ENCODE results near the gene CERS6. TPM values are rescaled to one million over a fixed set of nuclear protein-coding genes. Genes with fewer than 3 reads are reported as not detected.

Gene CERS6
- total and polyA plus RNA-seq, 4 donors: 4.3 to 10.6 (median 6.4) TPM

GRCh38 chr2:168594778-168595177 lies 138.7 kb downstream of the CERS6 start:
- WGBS, 2 donors: 83 to 87% methylated on average over 1 of the region's 1 CpG
- H3K4me3 ChIP-seq (ENCODE audit: low read length in 2 of 2): no peak overlapping the region
- no peaks in the 10 kb centered on the region for H3K36me3 ChIP-seq (ENCODE audit: control insufficient read depth in 1 of 2, insufficient read depth in 2 of 2, low read length in 1 of 2)
- no peak for DNase-seq
- intact Hi-C loops (cut with DNase I): no loop called here
- no peaks in the 10 kb centered on the region for H3K27me3 ChIP-seq (ENCODE audit: control insufficient read depth in 1 of 2, insufficient read depth in 2 of 2, low read length in 1 of 2)
- no peak for ATAC-seq (ENCODE audit: low FRiP score)
- H3K4me1 ChIP-seq (ENCODE audit: control insufficient read depth in 1 of 2, insufficient read depth in 2 of 2, low read length in 2 of 2): no peaks in the 10 kb centered on the region
- H3K9me3 ChIP-seq (ENCODE audit: control insufficient read depth, low read length): no peaks in the 10 kb centered on the region
- no peak overlapping the region for H3K27ac ChIP-seq (ENCODE audit: low read depth in 1 of 2, low read length in 2 of 2)

GRCh38 chr2:168596881-168597655 lies 141.0 kb downstream of the CERS6 start:
- ATAC-seq (ENCODE audit: low FRiP score): no peak
- intact Hi-C loops (cut with DNase I): no loop called here
- no peak overlapping the region for H3K4me3 ChIP-seq (ENCODE audit: low read length in 2 of 2)
- H3K4me1 ChIP-seq (ENCODE audit: control insufficient read depth in 1 of 2, insufficient read depth in 2 of 2, low read length in 2 of 2): no peaks in the 10 kb centered on the region
- H3K9me3 ChIP-seq (ENCODE audit: control insufficient read depth, low read length): no peaks in the 10 kb centered on the region
- no peak overlapping the region for H3K27ac ChIP-seq (ENCODE audit: low read depth in 1 of 2, low read length in 2 of 2)
- DNase-seq: no peak
- WGBS, 2 donors: 96 to 97% methylated on average over 6 of the region's 6 CpGs
- no peaks in the 10 kb centered on the region for H3K27me3 ChIP-seq (ENCODE audit: control insufficient read depth in 1 of 2, insufficient read depth in 2 of 2, low read length in 1 of 2)
- H3K36me3 ChIP-seq (ENCODE audit: control insufficient read depth in 1 of 2, insufficient read depth in 2 of 2, low read length in 1 of 2): no peaks in the 10 kb centered on the region

- 96 to 100% methylated on average over 1 of the region's 1 CpG for WGBS, 2 donors
- no peaks in the 10 kb centered on the region for H3K36me3 ChIP-seq (ENCODE audit: control insufficient read depth in 1 of 2, insufficient read depth in 2 of 2, low read length in 1 of 2)
- no peaks in the 10 kb centered on the region for H3K4me1 ChIP-seq (ENCODE audit: control insufficient read depth in 1 of 2, insufficient read depth in 2 of 2, low read length in 2 of 2)
- no peak for DNase-seq
- H3K4me3 ChIP-seq (ENCODE audit: low read length in 2 of 2): no peak overlapping the region
- no peak for ATAC-seq (ENCODE audit: low FRiP score)
- H3K27me3 ChIP-seq (ENCODE audit: control insufficient read depth in 1 of 2, insufficient read depth in 2 of 2, low read length in 1 of 2): no peaks in the 10 kb centered on the region
- no peak overlapping the region for H3K27ac ChIP-seq (ENCODE audit: low read depth in 1 of 2, low read length in 2 of 2)
- intact Hi-C loops (cut with DNase I): no loop called here
- no peaks in the 10 kb centered on the region for H3K9me3 ChIP-seq (ENCODE audit: control insufficient read depth, low read length)
Observed at GRCh38 chr2:168599738-168600137, 143.7 kb downstream of the CERS6 start.

GRCh38 chr2:168600949-168601348 lies 144.9 kb downstream of the CERS6 start:
- ATAC-seq (ENCODE audit: low FRiP score): no peak

GRCh38 chr2:168601741-168602140 lies 145.7 kb downstream of the CERS6 start:
- Histone ChIP-seq H3K27me3 (ENCODE audit: control insufficient read depth in 1 of 2, insufficient read depth in 2 of 2, low read length in 1 of 2) (no peaks in the 10 kb centered on the region), H3K27ac (ENCODE audit: low read depth in 1 of 2, low read length in 2 of 2) (no peak overlapping the region), H3K36me3 (ENCODE audit: control insufficient read depth in 1 of 2, insufficient read depth in 2 of 2, low read length in 1 of 2) (no peaks in the 10 kb centered on the region), H3K4me1 (ENCODE audit: control insufficient read depth in 1 of 2, insufficient read depth in 2 of 2, low read length in 2 of 2) (no peaks in the 10 kb centered on the region), H3K4me3 (ENCODE audit: low read length in 2 of 2) (no peak overlapping the region), H3K9me3 (ENCODE audit: control insufficient read depth, low read length) (no peaks in the 10 kb centered on the region)
- ATAC-seq (ENCODE audit: low FRiP score) (no peak), DNase-seq (no peak)
- intact Hi-C loops (cut with DNase I): no loop called here
- WGBS, 2 donors: 93 to 95% methylated on average over 3 of the region's 3 CpGs

More at GRCh38 chr2:168600949-168601348, 144.9 kb downstream of the CERS6 start:
- intact Hi-C loops (cut with DNase I): no loop called here
- Histone ChIP-seq H3K9me3 (ENCODE audit: control insufficient read depth, low read length) (no peaks in the 10 kb centered on the region), H3K4me3 (ENCODE audit: low read length in 2 of 2) (no peak overlapping the region), H3K4me1 (ENCODE audit: control insufficient read depth in 1 of 2, insufficient read depth in 2 of 2, low read length in 2 of 2) (no peaks in the 10 kb centered on the region), H3K36me3 (ENCODE audit: control insufficient read depth in 1 of 2, insufficient read depth in 2 of 2, low read length in 1 of 2) (no peaks in the 10 kb centered on the region), H3K27ac (ENCODE audit: low read depth in 1 of 2, low read length in 2 of 2) (no peak overlapping the region), H3K27me3 (ENCODE audit: control insufficient read depth in 1 of 2, insufficient read depth in 2 of 2, low read length in 1 of 2) (no peaks in the 10 kb centered on the region)
- WGBS, 2 donors: 94 to 98% methylated on average over 2 of the region's 2 CpGs
- DNase-seq: no peak

GRCh38 chr2:168602379-168602778 lies 146.3 kb downstream of the CERS6 start:
- 92 to 97% methylated on average over 2 of the region's 2 CpGs for WGBS, 2 donors
- no peak overlapping the region for H3K4me3 ChIP-seq (ENCODE audit: low read length in 2 of 2)
- ATAC-seq (ENCODE audit: low FRiP score) (no peak), DNase-seq (no peak)
- intact Hi-C loops (cut with DNase I): no loop called here
- H3K36me3 ChIP-seq (ENCODE audit: control insufficient read depth in 1 of 2, insufficient read depth in 2 of 2, low read length in 1 of 2): no peaks in the 10 kb centered on the region
- H3K27ac ChIP-seq (ENCODE audit: low read depth in 1 of 2, low read length in 2 of 2): no peak overlapping the region
- H3K27me3 ChIP-seq (ENCODE audit: control insufficient read depth in 1 of 2, insufficient read depth in 2 of 2, low read length in 1 of 2): no peaks in the 10 kb centered on the region
- no peaks in the 10 kb centered on the region for H3K4me1 ChIP-seq (ENCODE audit: control insufficient read depth in 1 of 2, insufficient read depth in 2 of 2, low read length in 2 of 2)
- H3K9me3 ChIP-seq (ENCODE audit: control insufficient read depth, low read length): no peaks in the 10 kb centered on the region

GRCh38 chr2:168602846-168603401 lies 146.9 kb downstream of the CERS6 start:
- no peak overlapping the region for H3K27ac ChIP-seq (ENCODE audit: low read depth in 1 of 2, low read length in 2 of 2)
- no peaks in the 10 kb centered on the region for H3K36me3 ChIP-seq (ENCODE audit: control insufficient read depth in 1 of 2, insufficient read depth in 2 of 2, low read length in 1 of 2)
- H3K4me1 ChIP-seq (ENCODE audit: control insufficient read depth in 1 of 2, insufficient read depth in 2 of 2, low read length in 2 of 2): no peaks in the 10 kb centered on the region
- ATAC-seq (ENCODE audit: low FRiP score): no peak
- intact Hi-C loops (cut with DNase I): no loop called here
- no peak overlapping the region for H3K4me3 ChIP-seq (ENCODE audit: low read length in 2 of 2)
- no peaks in the 10 kb centered on the region for H3K27me3 ChIP-seq (ENCODE audit: control insufficient read depth in 1 of 2, insufficient read depth in 2 of 2, low read length in 1 of 2)
- DNase-seq: no peak
- no peaks in the 10 kb centered on the region for H3K9me3 ChIP-seq (ENCODE audit: control insufficient read depth, low read length)

- DNase-seq (no peak), ATAC-seq (ENCODE audit: low FRiP score) (no peak)
- H3K27me3 ChIP-seq (ENCODE audit: control insufficient read depth in 1 of 2, insufficient read depth in 2 of 2, low read length in 1 of 2): no peaks in the 10 kb centered on the region
- H3K4me1 ChIP-seq (ENCODE audit: control insufficient read depth in 1 of 2, insufficient read depth in 2 of 2, low read length in 2 of 2): no peaks in the 10 kb centered on the region
- WGBS, 2 donors: 79 to 85% methylated on average over 4 of the region's 4 CpGs
- no peaks in the 10 kb centered on the region for H3K36me3 ChIP-seq (ENCODE audit: control insufficient read depth in 1 of 2, insufficient read depth in 2 of 2, low read length in 1 of 2)
- no peaks in the 10 kb centered on the region for H3K9me3 ChIP-seq (ENCODE audit: control insufficient read depth, low read length)
- intact Hi-C loops (cut with DNase I): no loop called here
- no peak overlapping the region for H3K27ac ChIP-seq (ENCODE audit: low read depth in 1 of 2, low read length in 2 of 2)
- H3K4me3 ChIP-seq (ENCODE audit: low read length in 2 of 2): no peak overlapping the region
Observed at GRCh38 chr2:168603439-168603961, 147.4 kb downstream of the CERS6 start.

GRCh38 chr2:168604252-168604651 lies 148.2 kb downstream of the CERS6 start:
- H3K4me1 ChIP-seq (ENCODE audit: control insufficient read depth in 1 of 2, insufficient read depth in 2 of 2, low read length in 2 of 2): no peaks in the 10 kb centered on the region
- H3K4me3 ChIP-seq (ENCODE audit: low read length in 2 of 2): no peak overlapping the region
- 83 to 89% methylated on average over 2 of the region's 2 CpGs for WGBS, 2 donors
- no peaks in the 10 kb centered on the region for H3K9me3 ChIP-seq (ENCODE audit: control insufficient read depth, low read length)
- no peaks in the 10 kb centered on the region for H3K36me3 ChIP-seq (ENCODE audit: control insufficient read depth in 1 of 2, insufficient read depth in 2 of 2, low read length in 1 of 2)
- H3K27me3 ChIP-seq (ENCODE audit: control insufficient read depth in 1 of 2, insufficient read depth in 2 of 2, low read length in 1 of 2): no peaks in the 10 kb centered on the region
- DNase-seq (no peak), ATAC-seq (ENCODE audit: low FRiP score) (no peak)
- no peak overlapping the region for H3K27ac ChIP-seq (ENCODE audit: low read depth in 1 of 2, low read length in 2 of 2)
- intact Hi-C loops (cut with DNase I): no loop called here
